ENCODE results near the gene ZNF710.

The ZNF710 gene

DNA sequence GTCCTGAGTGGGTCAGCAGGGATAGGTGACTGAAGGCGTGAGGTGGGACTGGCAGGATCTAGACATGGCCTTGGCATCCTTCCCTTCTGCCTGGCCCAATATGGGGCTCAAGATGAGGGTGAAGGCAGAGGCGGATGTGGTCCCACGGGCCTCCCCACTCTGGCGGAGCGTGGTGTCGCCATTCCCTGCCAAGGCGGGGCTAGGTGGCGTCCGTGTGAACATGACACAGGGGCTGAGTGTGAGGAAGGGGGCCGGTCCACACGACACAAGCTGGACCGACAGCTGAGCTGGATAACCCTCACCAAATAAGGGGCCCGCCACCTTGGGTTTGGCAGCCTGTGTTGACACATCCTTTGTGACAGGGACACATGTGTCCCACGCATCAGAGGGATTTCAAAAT lies 43.1 kb downstream of the ZNF710 start:
- no peak for DNase-seq
- TF ChIP-seq POLR2A (IDR thresholded peaks at IDR 0.05; ENCODE audit: low read length) (no peak), GATA1 (IDR thresholded peaks at IDR 0.05; ENCODE audit: low read depth, low read length) (no peak)

- no peak for DNase-seq
- no peak for TF ChIP-seq POLR2A (IDR thresholded peaks at IDR 0.05; ENCODE audit: low read length)
- no peak for TF ChIP-seq GATA1 (IDR thresholded peaks at IDR 0.05; ENCODE audit: low read depth, low read length)
These were observed 43.8 kb downstream of the ZNF710 start for GRCh38 chr15:90044916-90045371.

DNA sequence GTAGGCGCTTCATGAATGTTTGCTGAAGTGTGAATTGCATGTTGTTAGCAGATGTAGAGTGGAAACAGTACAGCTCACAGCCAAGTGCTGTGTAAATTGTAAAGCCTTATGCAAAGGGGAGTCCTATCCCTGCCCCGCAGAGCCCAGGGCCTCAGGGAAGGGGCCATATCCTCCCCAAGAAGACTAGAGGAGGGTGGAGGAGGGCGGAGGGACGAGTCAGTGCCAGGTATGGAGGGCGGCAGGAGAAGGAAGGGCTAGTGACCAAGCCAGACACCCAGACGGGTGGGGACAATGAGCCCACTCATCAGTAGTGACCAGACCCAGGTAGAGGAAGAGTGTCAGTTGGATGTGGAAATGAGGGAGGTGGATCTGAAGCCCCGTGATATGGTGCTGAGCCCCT lies 45.2 kb downstream of the ZNF710 start:
- no peak for TF ChIP-seq POLR2A (IDR thresholded peaks at IDR 0.05; ENCODE audit: low read length)
- no peak for TF ChIP-seq GATA1 (IDR thresholded peaks at IDR 0.05; ENCODE audit: low read depth, low read length)
- no peak for DNase-seq

- TF ChIP-seq GATA1 (IDR thresholded peaks at IDR 0.05; ENCODE audit: low read depth, low read length) (no peak), POLR2A (IDR thresholded peaks at IDR 0.05; ENCODE audit: low read length) (no peak)
- DNase-seq: no peak
These were observed 45.8 kb downstream of the ZNF710 start for GRCh38 chr15:90046911-90047392.

DNA sequence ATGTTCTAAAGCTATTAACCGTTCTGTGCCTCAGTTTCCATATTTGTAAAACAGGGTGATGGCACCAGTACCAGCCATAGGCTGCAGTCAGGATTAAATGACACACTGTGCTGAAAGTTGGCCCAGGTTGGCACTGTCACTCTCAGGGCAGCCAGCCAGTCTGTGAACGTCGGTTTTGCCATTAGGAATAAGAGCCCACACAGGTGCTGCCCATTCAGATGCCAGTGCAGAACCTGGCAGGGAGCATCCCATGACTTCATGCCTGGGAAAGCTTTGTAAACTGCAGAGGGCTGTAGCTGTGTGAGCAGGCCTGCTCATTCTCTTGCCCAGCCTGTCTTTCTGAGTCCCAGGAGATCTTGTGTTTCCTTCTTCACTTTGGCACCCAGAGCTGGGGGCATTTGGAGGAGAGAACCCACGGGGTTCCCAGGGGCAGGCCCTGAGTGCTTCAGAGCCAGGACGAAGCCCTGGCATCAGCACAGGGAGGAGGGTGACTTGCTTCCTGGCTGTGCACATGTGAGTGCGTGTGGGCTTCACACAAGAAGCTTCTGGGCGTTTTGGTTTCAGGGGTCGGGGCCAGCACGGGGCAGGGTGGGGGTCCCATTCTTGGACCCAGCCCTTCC lies 46.9 kb downstream of the ZNF710 start:
- no peak for DNase-seq

GRCh38 chr15:90049030-90049429 lies 47.9 kb downstream of the ZNF710 start:
- TF ChIP-seq GATA1 (IDR thresholded peaks at IDR 0.05; ENCODE audit: low read depth, low read length) (no peak), POLR2A (IDR thresholded peaks at IDR 0.05; ENCODE audit: low read length) (no peak)
- DNase-seq: no peak

More for the DNA sequence above, 46.9 kb downstream of the ZNF710 start:
- TF ChIP-seq GATA1 (IDR thresholded peaks at IDR 0.05; ENCODE audit: low read depth, low read length) (no peak), POLR2A (IDR thresholded peaks at IDR 0.05; ENCODE audit: low read length) (no peak)

GRCh38 chr15:90049666-90050604 lies 48.8 kb downstream of the ZNF710 start:
- DNase-seq: peak; percentile 47 to 73
- TF ChIP-seq GATA1 (IDR thresholded peaks at IDR 0.05; ENCODE audit: low read depth, low read length): no peak
- TF ChIP-seq POLR2A (IDR thresholded peaks at IDR 0.05; ENCODE audit: low read length): no peak

GRCh38 chr15:90051874-90052273 lies 50.8 kb downstream of the ZNF710 start:
- TF ChIP-seq POLR2A (IDR thresholded peaks at IDR 0.05; ENCODE audit: low read length) (no peak), GATA1 (IDR thresholded peaks at IDR 0.05; ENCODE audit: low read depth, low read length) (no peak)
- no peak for DNase-seq

DNA sequence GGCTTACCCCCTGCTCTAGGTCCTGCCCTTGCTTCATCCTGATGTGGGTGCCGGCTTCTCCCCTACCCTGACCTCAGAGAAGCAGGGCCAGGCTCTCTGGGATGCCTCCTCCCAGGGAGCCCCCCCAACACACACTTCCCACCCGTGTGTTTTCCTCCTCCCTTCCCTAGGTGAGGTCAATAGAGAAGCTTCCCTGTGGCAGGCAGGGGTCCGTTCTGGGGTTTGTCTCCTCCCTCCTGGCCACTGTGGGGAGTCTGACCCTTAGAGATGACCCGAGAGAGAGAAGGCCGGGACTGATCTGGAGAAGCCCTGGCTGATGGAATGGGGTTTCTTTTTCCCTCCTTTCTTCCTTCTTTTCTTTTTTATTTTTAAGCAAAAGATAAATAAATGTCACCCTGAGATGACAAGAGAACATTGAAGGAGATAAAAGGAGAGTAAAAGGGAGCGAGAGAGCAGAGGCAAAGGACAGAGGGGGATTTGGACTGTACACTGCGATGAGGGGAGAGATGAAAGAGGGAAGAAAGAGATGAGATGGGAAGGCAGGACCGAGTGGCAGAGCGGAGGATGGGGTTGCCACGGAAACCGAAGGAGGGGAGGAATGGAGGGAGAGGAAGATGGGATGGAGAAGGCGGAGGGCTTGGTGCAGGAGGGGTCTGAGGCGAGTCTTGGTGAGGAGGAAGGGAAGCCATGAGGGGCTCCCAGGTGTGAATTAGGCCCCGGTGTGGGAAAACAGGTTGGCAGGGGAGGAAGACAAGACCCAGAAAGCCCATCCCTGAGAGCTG lies 52.8 kb downstream of the ZNF710 start:
- TF ChIP-seq POLR2A (IDR thresholded peaks at IDR 0.05; ENCODE audit: low read length): no peak
- TF ChIP-seq GATA1 (IDR thresholded peaks at IDR 0.05; ENCODE audit: low read depth, low read length): no peak
- no peak for DNase-seq

- TF ChIP-seq GATA1 (IDR thresholded peaks at IDR 0.05; ENCODE audit: low read depth, low read length): no peak
- no peak for TF ChIP-seq POLR2A (IDR thresholded peaks at IDR 0.05; ENCODE audit: low read length)
- DNase-seq: no peak
These were observed 53.5 kb downstream of the ZNF710 start for GRCh38 chr15:90054618-90055097.

GRCh38 chr15:90055182-90055581 lies 54.1 kb downstream of the ZNF710 start:
- TF ChIP-seq GATA1 (IDR thresholded peaks at IDR 0.05; ENCODE audit: low read depth, low read length) (no peak), POLR2A (IDR thresholded peaks at IDR 0.05; ENCODE audit: low read length) (no peak)

GRCh38 chr15:90056529-90056928 lies 55.4 kb downstream of the ZNF710 start:
- TF ChIP-seq POLR2A (IDR thresholded peaks at IDR 0.05; ENCODE audit: low read length) (no peak), GATA1 (IDR thresholded peaks at IDR 0.05; ENCODE audit: low read depth, low read length) (no peak)
- DNase-seq: no peak

More at GRCh38 chr15:90055182-90055581, 54.1 kb downstream of the ZNF710 start:
- DNase-seq: no peak

- TF ChIP-seq GATA1 (IDR thresholded peaks at IDR 0.05; ENCODE audit: low read depth, low read length) (no peak), POLR2A (IDR thresholded peaks at IDR 0.05; ENCODE audit: low read length) (no peak)
- no peak for DNase-seq
These were observed 57.2 kb downstream of the ZNF710 start for GRCh38 chr15:90058308-90058707.

All from erythroblast (primary cell).